CD4-positive, alpha-beta T cell treated with Interleukin-15 for 4 hours (primary cell): ENCODE measurements around the gene MACIR.
A peak's percentile ranks its signal among the peaks of the same experiment; 100 is the strongest.
"Not testable (repeated sequence)": the region's sequence is repeated elsewhere in the genome, so short reads cannot be mapped to it uniquely, and the experiment has no call there.

Experiments used
- DNase-seq: peaks from one replicate; pipeline ENCODE4 v3.0.0-alpha.2; 2020; ENCODE audit warnings: low spot score

MACIR gene

GRCh38 chr5:103258368-103258956 lies at the start of gene MACIR:
Gene MACIR, plus strand, starts transcription at chr5:103258763. Its CDS starts 17,157 bp downstream, at chr5:103275920.
- peak; percentile 94 for DNase-seq

- DNase-seq = no peak
These were observed 49.5 kb upstream of the MACIR start for GRCh38 chr5:103209065-103209464.

GRCh38 chr5:103210952-103211351 lies 47.6 kb upstream of the MACIR start:
- no peak for DNase-seq

- peak; percentile 7 for DNase-seq
These were observed 46.7 kb upstream of the MACIR start for GRCh38 chr5:103211576-103212561.

- DNase-seq = no peak
These were observed 42.4 kb upstream of the MACIR start for GRCh38 chr5:103216137-103216536.

GRCh38 chr5:103216697-103217096 lies 41.9 kb upstream of the MACIR start:
- no peak for DNase-seq

- DNase-seq = no peak
These were observed 41.5 kb upstream of the MACIR start for GRCh38 chr5:103217101-103217500.

GRCh38 chr5:103218164-103218563 lies 40.4 kb upstream of the MACIR start:
- no peak for DNase-seq

- DNase-seq = not testable (repeated sequence)
These were observed 39.5 kb upstream of the MACIR start for GRCh38 chr5:103219074-103219473.

GRCh38 chr5:103223031-103223955 lies 35.3 kb upstream of the MACIR start:
- DNase-seq = no peak

GRCh38 chr5:103224118-103224893 lies 34.3 kb upstream of the MACIR start:
- peak; percentile 48 for DNase-seq

- DNase-seq = no peak
These were observed 33.7 kb upstream of the MACIR start for GRCh38 chr5:103224894-103225246.

GRCh38 chr5:103228061-103228460 lies 30.5 kb upstream of the MACIR start:
- DNase-seq = no peak

GRCh38 chr5:103228588-103228987 lies 30.0 kb upstream of the MACIR start:
- DNase-seq = no peak

GRCh38 chr5:103232393-103232999 lies 26.1 kb upstream of the MACIR start:
- peak; percentile 35 for DNase-seq

GRCh38 chr5:103234239-103234975 lies 24.2 kb upstream of the MACIR start:
- no peak for DNase-seq

- DNase-seq = no peak
These were observed 22.7 kb upstream of the MACIR start for GRCh38 chr5:103235891-103236290.

- DNase-seq = no peak
These were observed 20.8 kb upstream of the MACIR start for GRCh38 chr5:103237778-103238177.

- DNase-seq = no peak
These were observed 14.9 kb upstream of the MACIR start for GRCh38 chr5:103243665-103244064.

GRCh38 chr5:103244398-103244797 lies 14.2 kb upstream of the MACIR start:
- DNase-seq = no peak
